Prostate gland (tissue), 2 donors: Measurements from ENCODE around the gene WDR38. TPM values are rescaled to one million over a fixed set of nuclear protein-coding genes. Genes with fewer than 3 reads are reported as not detected.

Experiments
- DNase-seq: peaks from one replicate; pipeline ENCODE4 v3.0.0-alpha.2; 2019; ENCODE audit warnings: low spot score
- H3K27ac ChIP-seq, 2 donors: fragments of 200-600 bp; sonication (generic); 2 replicates each; pipeline ENCODE4 v1.5.1; 2017 to 2019
- H3K27me3 ChIP-seq: fragments of 200-600 bp; sonication (generic); replicated peaks from 2 replicates; pipeline ENCODE4 v1.5.1; 2019; ENCODE audit not compliant: insufficient read depth
- H3K36me3 ChIP-seq, 2 donors: fragments of 200-600 bp; sonication (generic); 1 replicate in 1 of 2; 2 replicates in 1 of 2; pipeline versions ENCODE4 v1.5.1 to v1.8.1; 2017 to 2019
- H3K4me1 ChIP-seq: fragments of 200-600 bp; sonication (generic); replicated peaks from 2 replicates; pipeline ENCODE4 v1.5.1; 2019
- H3K4me3 ChIP-seq, 2 donors: fragments of 200-600 bp; sonication (generic); 2 replicates each; pipeline ENCODE4 v1.5.1; 2017 to 2019
- H3K9me3 ChIP-seq: fragments of 200-600 bp; sonication (generic); 2 replicates; pipeline ENCODE4 v1.5.1; 2017
- CTCF ChIP-seq, 4 experiments: fragments of 200-600 bp in 2 of 4; fragments of 450-650 bp in 2 of 4; sonication (generic) in 2 of 4; IDR thresholded peaks; 1 replicate in 3 of 4; 2 replicates in 1 of 4; pipeline ENCODE4 v1.5.1; 2016 to 2019; ENCODE audit warnings: antibody characterized with exemption in 4 of 4, mild to moderate bottlenecking in 2 of 4, moderate library complexity in 2 of 4
- POLR2A ChIP-seq: fragments of 450-650 bp; IDR thresholded peaks from one replicate; pipeline ENCODE4 v1.6.1; 2016; ENCODE audit warnings: antibody characterized with exemption, mild to moderate bottlenecking
- POLR2AphosphoS5 ChIP-seq: sonication (generic); formaldehyde crosslinking; IDR thresholded peaks from one replicate; pipeline ENCODE4 v1.6.1; 2017; ENCODE audit warnings: antibody characterized with exemption
- WGBS: methylation state at CpG from one replicate; pipeline ENCODE4 v1.1.5; 2018; 5-methylcytosine and 5-hydroxymethylcytosine counted together
- intact Hi-C: fragments of 100-400 bp; cut with DNase I; formaldehyde crosslinking; loops from one replicate; pipeline ENCODE4 v1.14.2; 2022
- small RNA-seq, 2 donors: library from RNA; depleted of rRNA; stranded (forward); fragments of <200 nt; gene quantifications; one replicate each; pipeline ENCODE3, GENCODE V24; 2016
- total RNA-seq, 2 donors: library from RNA; depleted of rRNA; stranded (reverse); fragments of >200 nt; gene quantifications; one replicate each; pipeline ENCODE4 v1.1.0, GENCODE V29; 2016

The WDR38 gene
- total RNA-seq, 2 donors from 2014 or later = not detected

GRCh38 chr9:124899845-124900244 is 46.6 kb downstream of the WDR38 start:
- DNase-seq = no peak
- Histone ChIP-seq H3K36me3 (peaks cover 0 to 6% of the 10 kb centered on the region in 2 donors), H3K4me1 (no peaks in the 10 kb centered on the region), H3K4me3 (no peak overlapping the region), H3K9me3 (no peaks in the 10 kb centered on the region), H3K27me3 (no peaks in the 10 kb centered on the region), H3K27ac (no peak overlapping the region)
- TF ChIP-seq POLR2A (no peak), CTCF (IDR thresholded peaks at IDR 0.05) (no peak), POLR2AphosphoS5 (no peak)
- intact Hi-C loops = no loop called here
- WGBS = 70% methylated on average over 9 of the region's 9 CpGs

- no peak for DNase-seq
- TF ChIP-seq POLR2A (no peak), POLR2AphosphoS5 (no peak), CTCF (IDR thresholded peaks at IDR 0.05) (no peak)
- intact Hi-C loops = no loop called here
- no peaks in the 10 kb centered on the region for H3K9me3 ChIP-seq
- H3K36me3 ChIP-seq = no peaks in the 10 kb centered on the region
- no peak overlapping the region for H3K27ac ChIP-seq
- no peaks in the 10 kb centered on the region for H3K27me3 ChIP-seq
- 49% methylated on average over 1 of the region's 1 CpG for WGBS
- H3K4me3 ChIP-seq = no peak overlapping the region
- no peaks in the 10 kb centered on the region for H3K4me1 ChIP-seq
These were observed 53.7 kb downstream of the WDR38 start for GRCh38 chr9:124906966-124907365.

Small RNAs within 50 kb of the gene (small RNA-seq; reads per million reads assigned to genes)
- gene RNU4-82P = 0 reads per million in 2 donors

Other genes starting within 250 kb of the WDR38 start
- 10 to 100 TPM in 1 of 2 donors, 1 to 10 TPM in 1; 1.3 to 53.7 TPM for gene NR6A1, start 82.1 kb upstream of the WDR38 start, total RNA-seq
- gene OLFML2A, start 76.3 kb upstream of the WDR38 start, total RNA-seq = 10 to 100 TPM; 16.7 to 18.5 TPM
- 1,000 to 10,000 TPM; 1,539 to 2,854 TPM for gene RPL35, start 8.5 kb downstream of the WDR38 start, total RNA-seq
- 10 to 100 TPM; 27.8 to 41.1 TPM for gene ARPC5L, start 8.7 kb downstream of the WDR38 start, total RNA-seq
- gene GOLGA1, start 87.6 kb downstream of the WDR38 start, total RNA-seq = 10 to 100 TPM; 12.5 to 28.3 TPM